ENCODE measurements around the gene ALDH1L1.

DNA sequence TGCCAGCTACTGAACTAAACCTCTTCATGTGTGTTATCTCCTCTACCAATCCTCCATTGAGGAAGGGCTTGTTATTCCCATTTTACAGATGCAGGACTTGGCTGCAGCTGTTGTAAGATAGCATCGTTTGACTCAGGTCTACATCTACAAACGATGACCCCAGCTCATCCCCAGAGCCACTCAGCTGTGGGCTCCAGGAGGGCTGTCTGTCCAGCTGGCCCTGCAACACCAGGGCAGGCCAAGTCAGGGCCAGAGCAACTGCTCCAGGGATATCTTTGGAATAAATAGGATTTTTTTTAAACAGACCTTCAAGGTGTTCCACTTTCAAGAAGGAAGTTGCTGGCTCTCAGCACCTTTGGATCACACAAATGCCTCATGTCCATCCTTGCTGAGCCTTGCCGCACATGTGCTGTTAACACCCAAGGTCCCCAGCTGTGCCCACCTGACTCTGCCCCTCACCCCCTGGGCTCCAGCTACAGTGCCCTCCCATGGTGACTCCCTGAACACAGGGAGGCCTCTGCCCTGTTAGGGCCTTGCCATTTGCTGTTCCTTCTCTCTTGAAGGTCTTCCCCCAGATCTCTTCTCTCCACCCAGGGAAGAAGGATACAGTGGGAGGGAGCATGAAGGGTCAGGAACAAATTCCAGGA is 31.0 kb downstream of the ALDH1L1 start:
- TF ChIP-seq ZNF274 (IDR thresholded peaks at IDR 0.05; ENCODE audit: low read depth, low read length) (no peak), SUZ12 (IDR thresholded peaks at IDR 0.05; ENCODE audit: extremely low read depth, insufficient read depth, insufficient read length) (no peak)
